Central memory CD8-positive, alpha-beta T cell (primary cell): ENCODE results near the gene EXD1.

Experiments used
- ATAC-seq: fragments of 150-1000 bp; cut with Tn5 transposase; replicated peaks from 2 replicates; pipeline ENCODE4 v1.10.0; 2022; ENCODE audit warnings: mild to moderate bottlenecking, moderate FRiP score, moderate number of reproducible peaks; ENCODE audit not compliant: poor library complexity, severe bottlenecking; ENCODE audit errors: extremely low read depth
- DNase-seq, 2 donors: peaks; one replicate each; pipeline ENCODE4 v3.0.0; 2021; ENCODE audit warnings: low spot score in 2 of 2
- H3K27ac Mint-ChIP-seq: one replicate; pipeline ENCODE4 v1.8.0; 2022; ENCODE audit warnings: low read depth, mild to moderate bottlenecking, moderate library complexity, mixed read lengths
- H3K27me3 Mint-ChIP-seq: one replicate; pipeline ENCODE4 v1.8.0; 2022; ENCODE audit warnings: mixed read lengths
- H3K36me3 Mint-ChIP-seq: one replicate; pipeline ENCODE4 v1.8.0; 2022; ENCODE audit warnings: mild to moderate bottlenecking, moderate library complexity, mixed read lengths; ENCODE audit not compliant: insufficient read depth
- H3K4me1 Mint-ChIP-seq: one replicate; pipeline ENCODE4 v1.8.0; 2022; ENCODE audit warnings: mixed read lengths
- H3K4me3 Mint-ChIP-seq: one replicate; pipeline ENCODE4 v1.8.0; 2022; ENCODE audit warnings: mild to moderate bottlenecking, moderate library complexity, mixed read lengths
- H3K9me3 Mint-ChIP-seq: one replicate; pipeline ENCODE4 v1.8.0; 2022; ENCODE audit warnings: mixed read lengths

The EXD1 gene

DNA sequence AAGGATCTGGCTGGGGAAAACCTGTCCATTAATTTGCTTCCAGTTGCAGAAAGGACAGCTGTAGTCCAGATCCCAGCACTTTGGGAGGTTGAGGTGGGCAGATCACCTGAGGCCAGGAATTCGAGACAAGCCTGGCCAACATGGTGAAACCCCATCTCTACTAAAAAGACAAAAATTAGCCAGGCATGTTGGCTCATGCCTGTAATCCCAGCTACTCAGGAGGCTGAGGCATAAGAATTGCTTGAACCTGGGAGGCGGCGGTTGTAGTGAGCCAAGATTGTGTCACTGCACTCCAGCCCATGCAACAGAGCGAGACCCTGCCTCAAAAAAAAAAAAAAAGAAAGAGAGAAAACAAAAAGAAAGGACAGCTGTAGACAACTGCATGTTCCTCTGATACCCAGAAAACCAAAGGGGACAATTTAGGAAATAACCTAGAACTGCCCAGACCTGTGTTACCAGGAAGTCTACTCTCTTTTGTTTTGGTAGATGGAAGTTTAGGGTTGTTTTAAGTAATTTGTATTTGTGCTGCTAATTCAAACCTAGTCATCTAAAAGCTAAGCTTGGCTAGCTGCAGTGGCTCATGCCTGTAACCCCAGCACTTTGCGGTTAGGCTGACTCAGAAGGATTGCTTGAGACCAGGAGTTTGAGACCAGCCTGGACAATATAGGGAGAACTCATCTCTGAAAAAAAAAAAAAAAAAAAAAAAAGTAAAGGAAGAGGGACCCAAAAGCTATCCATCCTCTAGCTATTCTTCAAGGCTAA is 22.7 kb downstream of the EXD1 start:
- no peak overlapping the region for H3K27ac Mint-ChIP-seq
- peaks cover 16% of the 10 kb centered on the region for H3K27me3 Mint-ChIP-seq
- DNase-seq (no peak), ATAC-seq (no peak)
- no peaks in the 10 kb centered on the region for H3K9me3 Mint-ChIP-seq
- no peak overlapping the region for H3K4me3 Mint-ChIP-seq
- H3K36me3 Mint-ChIP-seq, result no peaks in the 10 kb centered on the region
- no peaks in the 10 kb centered on the region for H3K4me1 Mint-ChIP-seq

DNA sequence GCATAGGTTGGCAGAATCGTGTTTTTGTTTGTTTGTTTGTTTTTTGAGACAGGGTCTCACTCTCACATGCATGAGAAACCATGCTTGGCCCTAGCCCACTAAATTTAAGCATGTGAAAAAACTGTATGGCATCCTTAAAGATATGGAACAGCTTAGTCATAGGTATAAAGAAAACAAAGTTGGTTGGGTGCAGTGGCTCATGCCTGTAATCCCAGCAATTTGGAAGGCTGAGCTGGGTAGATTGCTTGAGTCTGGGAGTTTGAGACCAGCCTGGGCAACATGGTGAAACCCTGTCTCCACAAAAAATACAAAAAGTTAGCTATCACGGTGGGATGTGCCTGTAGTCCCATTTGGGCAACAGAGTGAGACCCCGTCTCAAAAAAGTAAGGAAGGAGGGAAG is 25.2 kb downstream of the EXD1 start:
- no peaks in the 10 kb centered on the region for H3K4me1 Mint-ChIP-seq
- H3K36me3 Mint-ChIP-seq, result no peaks in the 10 kb centered on the region
- no peaks in the 10 kb centered on the region for H3K9me3 Mint-ChIP-seq
- no peaks in the 10 kb centered on the region for H3K27me3 Mint-ChIP-seq
- H3K27ac Mint-ChIP-seq, result no peak overlapping the region
- no peak overlapping the region for H3K4me3 Mint-ChIP-seq
- DNase-seq (no peak), ATAC-seq (no peak)

DNA sequence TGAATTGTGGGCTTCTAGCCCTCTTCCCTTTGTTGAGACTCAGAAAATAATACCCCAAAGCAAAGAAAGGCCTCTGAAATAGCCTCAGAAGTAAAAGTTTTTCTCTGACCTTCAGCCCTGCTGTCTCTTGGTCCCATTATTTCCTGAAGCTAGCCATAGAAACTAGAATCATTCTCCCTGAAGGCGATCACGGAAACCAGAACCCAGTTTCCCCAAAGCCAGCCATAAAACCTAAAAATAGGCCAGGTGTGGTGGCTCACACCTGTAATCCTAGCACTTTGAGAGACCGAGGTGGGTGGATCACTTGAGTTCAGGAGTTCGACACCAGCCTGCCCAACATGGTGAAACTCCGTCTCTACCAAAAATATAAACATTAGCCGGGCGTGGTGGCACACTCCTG is 27.2 kb downstream of the EXD1 start:
- Mint-ChIP-seq H3K27me3 (no peaks in the 10 kb centered on the region), H3K4me3 (no peak overlapping the region), H3K27ac (no peak overlapping the region), H3K9me3 (no peaks in the 10 kb centered on the region), H3K36me3 (no peaks in the 10 kb centered on the region), H3K4me1 (no peaks in the 10 kb centered on the region)
- DNase-seq (no peak), ATAC-seq (no peak)

DNA sequence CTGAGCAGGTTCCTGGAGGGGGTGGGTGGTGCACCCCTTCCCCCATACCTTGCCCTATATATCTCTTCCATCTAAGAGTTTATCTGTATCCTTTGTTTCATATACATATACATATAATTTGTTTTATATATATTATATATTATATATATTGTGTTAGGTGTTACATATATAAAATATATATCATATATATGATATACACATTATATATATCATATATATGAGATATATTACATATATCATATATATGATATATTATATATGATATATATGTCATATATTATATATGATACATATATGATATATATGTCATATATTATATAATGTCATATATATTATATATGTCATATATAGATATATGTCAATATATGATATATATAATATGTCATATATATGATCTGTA is 31.1 kb downstream of the EXD1 start:
- no peaks in the 10 kb centered on the region for H3K4me1 Mint-ChIP-seq
- H3K36me3 Mint-ChIP-seq, result no peaks in the 10 kb centered on the region
- H3K4me3 Mint-ChIP-seq, result no peak overlapping the region
- H3K9me3 Mint-ChIP-seq, result no peaks in the 10 kb centered on the region
- DNase-seq (no peak), ATAC-seq (no peak)
- no peaks in the 10 kb centered on the region for H3K27me3 Mint-ChIP-seq
- no peak overlapping the region for H3K27ac Mint-ChIP-seq

DNA sequence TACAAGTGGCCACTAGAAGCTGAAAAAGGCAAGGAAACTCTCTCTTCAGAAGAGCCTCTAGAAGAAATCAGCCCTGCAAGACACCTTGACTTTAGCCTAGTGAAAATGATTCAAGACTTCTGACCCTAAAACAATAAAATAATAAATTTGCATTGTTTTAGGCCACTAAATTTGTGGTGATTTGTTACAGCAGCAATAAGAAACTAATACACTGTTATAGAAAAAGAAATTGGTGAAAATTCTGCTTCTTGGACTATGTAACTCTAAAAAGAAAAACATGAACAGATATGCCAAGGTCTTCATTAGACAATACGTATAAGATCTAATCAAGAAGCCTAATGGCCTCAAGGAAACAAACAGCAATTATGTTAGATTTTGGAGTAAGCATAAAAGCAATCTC is 36.1 kb downstream of the EXD1 start:
- DNase-seq, result no peak

DNA sequence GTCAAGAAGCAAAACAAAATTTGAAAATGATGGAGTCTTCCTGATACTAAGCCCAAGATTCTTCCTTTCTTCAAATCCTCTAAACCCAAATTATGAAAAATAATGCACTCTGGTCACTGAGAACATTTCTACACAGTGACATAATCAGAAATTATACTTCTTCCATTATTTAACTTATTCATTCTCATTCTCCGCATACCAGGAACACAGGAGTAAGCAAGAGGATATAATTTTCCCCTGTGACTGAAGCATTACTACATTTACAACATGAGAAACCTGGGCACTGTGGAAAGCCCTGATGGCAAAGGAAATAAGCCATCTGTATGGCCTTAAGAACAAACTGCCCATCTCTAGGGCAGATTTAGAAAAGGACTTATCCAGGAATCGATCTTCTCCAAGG is 47.0 kb downstream of the EXD1 start:
- H3K4me1 Mint-ChIP-seq, result no peaks in the 10 kb centered on the region
- no peak for ATAC-seq

More for the DNA sequence above, 36.1 kb downstream of the EXD1 start:
- H3K27ac Mint-ChIP-seq, result no peak overlapping the region
- ATAC-seq, result no peak
- no peaks in the 10 kb centered on the region for H3K27me3 Mint-ChIP-seq
- H3K4me3 Mint-ChIP-seq, result no peak overlapping the region
- no peaks in the 10 kb centered on the region for H3K36me3 Mint-ChIP-seq
- no peaks in the 10 kb centered on the region for H3K9me3 Mint-ChIP-seq
- no peaks in the 10 kb centered on the region for H3K4me1 Mint-ChIP-seq

DNA sequence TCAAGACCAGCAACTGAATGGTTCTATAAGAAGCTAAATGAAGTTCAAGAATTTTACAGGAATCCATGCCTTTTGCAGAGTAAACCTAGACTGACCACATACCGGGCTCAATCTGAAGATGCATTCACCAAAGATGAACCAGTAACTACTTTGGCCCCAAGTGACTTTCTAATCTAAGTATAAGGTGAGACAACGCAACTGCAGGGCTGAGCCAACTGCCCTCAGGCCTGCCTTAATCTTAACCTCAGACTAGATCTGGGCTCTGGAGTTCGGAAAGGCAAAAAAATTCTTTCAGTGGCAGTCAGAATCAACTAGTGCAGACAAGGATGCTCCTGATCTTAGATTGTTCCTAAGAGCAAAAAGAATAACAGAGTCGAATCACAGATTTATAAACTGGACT is 48.3 kb downstream of the EXD1 start:
- DNase-seq (no peak), ATAC-seq (no peak)
- H3K9me3 Mint-ChIP-seq, result no peaks in the 10 kb centered on the region
- no peak overlapping the region for H3K4me3 Mint-ChIP-seq
- H3K36me3 Mint-ChIP-seq, result no peaks in the 10 kb centered on the region
- no peaks in the 10 kb centered on the region for H3K4me1 Mint-ChIP-seq
- H3K27me3 Mint-ChIP-seq, result no peaks in the 10 kb centered on the region
- no peak overlapping the region for H3K27ac Mint-ChIP-seq

More for the DNA sequence above, 47.0 kb downstream of the EXD1 start:
- Mint-ChIP-seq H3K9me3 (no peaks in the 10 kb centered on the region), H3K4me3 (no peak overlapping the region), H3K27ac (no peak overlapping the region), H3K27me3 (no peaks in the 10 kb centered on the region), H3K36me3 (no peaks in the 10 kb centered on the region)
- no peak for DNase-seq

DNA sequence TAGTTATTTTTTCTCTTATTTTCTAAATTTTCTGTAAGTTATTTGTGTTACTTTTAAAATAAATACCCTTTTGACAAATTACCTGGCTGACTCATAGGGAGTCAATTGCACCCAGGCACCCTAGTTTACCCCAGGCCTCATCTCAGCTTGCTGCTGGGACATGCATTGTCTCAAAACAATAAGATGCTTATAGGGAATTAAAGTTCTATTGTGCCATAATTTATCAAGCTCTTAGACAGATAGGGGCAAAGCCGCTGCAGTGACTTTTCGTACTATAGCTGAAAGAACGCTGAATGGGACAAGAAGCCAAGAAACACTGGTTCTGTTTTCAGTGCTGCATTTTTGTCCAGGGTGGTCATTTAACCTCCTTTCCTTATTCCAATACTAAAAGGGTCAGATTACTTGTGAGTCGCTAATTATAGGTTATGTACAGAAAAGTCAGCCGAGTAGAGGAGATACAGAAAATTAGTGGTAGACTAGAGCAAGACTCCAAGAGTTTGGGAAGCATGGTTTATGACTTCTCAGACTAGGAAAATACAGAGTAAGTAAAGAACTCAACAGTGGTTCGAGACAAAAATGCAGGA is 50.3 kb downstream of the EXD1 start:
- H3K4me1 Mint-ChIP-seq, result no peaks in the 10 kb centered on the region
- ATAC-seq, result no peak

DNA sequence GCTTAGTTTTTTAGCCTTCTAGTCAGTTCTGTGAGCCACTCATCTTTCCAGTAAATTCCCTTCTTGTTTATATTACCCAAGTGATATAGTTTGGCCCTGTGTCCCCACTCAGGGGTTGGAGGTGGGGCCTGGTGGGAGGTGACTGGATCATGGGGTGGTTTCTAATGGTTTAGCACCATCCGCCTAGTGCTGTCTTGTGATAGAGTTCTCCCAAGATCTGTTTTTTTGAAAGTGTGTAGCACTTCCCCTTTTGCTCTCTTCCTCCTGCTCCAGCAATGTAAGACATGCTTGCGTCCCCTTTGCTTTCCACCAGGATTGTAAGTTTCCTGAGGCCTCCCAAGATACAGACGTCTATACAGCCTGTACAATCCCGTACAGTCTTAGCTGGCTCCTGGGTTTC is 60.8 kb downstream of the EXD1 start:
- Mint-ChIP-seq H3K27me3 (peaks cover 25% of the 10 kb centered on the region), H3K27ac (no peak overlapping the region), H3K4me3 (no peak overlapping the region), H3K9me3 (no peaks in the 10 kb centered on the region), H3K36me3 (no peaks in the 10 kb centered on the region), H3K4me1 (no peaks in the 10 kb centered on the region)
- ATAC-seq (no peak), DNase-seq (no peak)

More for the DNA sequence above, 50.3 kb downstream of the EXD1 start:
- no peak for DNase-seq
- H3K27ac Mint-ChIP-seq, result no peak overlapping the region
- no peaks in the 10 kb centered on the region for H3K9me3 Mint-ChIP-seq
- H3K4me3 Mint-ChIP-seq, result no peak overlapping the region
- H3K27me3 Mint-ChIP-seq, result peaks cover 11% of the 10 kb centered on the region
- no peaks in the 10 kb centered on the region for H3K36me3 Mint-ChIP-seq

DNA sequence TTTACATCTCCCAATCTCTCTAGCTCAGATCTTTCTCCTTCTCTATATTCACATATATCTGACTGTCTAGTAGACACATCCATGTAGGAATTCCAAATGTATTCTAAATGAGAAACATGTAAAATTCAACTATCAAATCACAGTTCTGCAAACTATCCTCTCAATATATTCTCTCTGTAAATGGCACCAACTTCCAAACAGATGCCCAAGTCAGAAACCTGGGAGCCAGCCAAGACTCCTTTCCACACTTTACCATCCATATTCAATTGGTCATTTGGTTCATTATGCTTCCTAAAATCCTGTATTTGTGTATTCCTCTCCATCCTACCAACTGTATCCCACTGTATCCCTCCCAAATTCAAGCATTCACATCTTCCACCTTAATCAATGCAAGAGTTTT is 61.5 kb downstream of the EXD1 start:
- Mint-ChIP-seq H3K9me3 (no peaks in the 10 kb centered on the region), H3K4me1 (no peaks in the 10 kb centered on the region), H3K36me3 (no peaks in the 10 kb centered on the region), H3K27ac (no peak overlapping the region), H3K4me3 (no peak overlapping the region), H3K27me3 (peaks cover 23% of the 10 kb centered on the region)
- ATAC-seq (no peak), DNase-seq (no peak)

DNA sequence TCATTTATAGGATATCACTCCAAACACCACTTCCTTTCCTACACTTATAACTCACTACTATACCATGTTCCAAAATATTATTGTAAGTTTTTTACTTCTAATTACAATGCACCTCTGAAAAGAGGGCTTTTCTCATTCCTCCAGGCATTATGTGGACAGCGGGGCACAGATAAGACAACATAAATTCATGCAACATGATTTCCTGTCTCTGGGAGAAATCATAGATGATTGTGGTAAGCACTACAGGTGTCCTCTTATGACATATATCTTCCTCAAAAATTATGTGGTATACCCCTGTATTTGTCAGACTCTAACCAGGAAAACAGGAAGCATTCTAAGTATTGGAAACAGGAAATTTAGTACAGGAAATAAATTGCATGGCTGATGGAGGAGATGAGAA is 68.8 kb downstream of the EXD1 start:
- Mint-ChIP-seq H3K27me3 (peaks cover 27% of the 10 kb centered on the region), H3K4me3 (no peak overlapping the region), H3K9me3 (no peaks in the 10 kb centered on the region), H3K27ac (no peak overlapping the region), H3K4me1 (peaks cover 6% of the 10 kb centered on the region), H3K36me3 (no peaks in the 10 kb centered on the region)
- ATAC-seq, result no peak
- no peak for DNase-seq

DNA sequence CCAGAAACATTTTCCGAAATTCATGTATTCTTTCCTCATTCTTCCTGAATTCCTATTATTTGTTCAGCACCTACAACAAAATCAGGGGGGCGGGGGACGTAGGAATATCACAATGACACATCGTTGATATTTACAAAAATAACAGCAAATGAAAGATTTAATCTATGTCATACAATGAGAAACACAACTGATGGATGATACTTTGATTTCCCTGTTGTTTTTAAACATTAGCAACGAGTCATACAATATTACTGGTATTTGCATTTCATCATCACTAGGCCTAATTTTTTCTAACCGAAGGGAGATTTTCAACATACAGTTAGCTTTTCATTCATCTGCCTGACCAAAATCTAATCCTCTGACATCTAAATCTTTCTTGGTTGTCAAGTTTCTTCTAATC is 69.2 kb downstream of the EXD1 start:
- no peak for ATAC-seq

DNA sequence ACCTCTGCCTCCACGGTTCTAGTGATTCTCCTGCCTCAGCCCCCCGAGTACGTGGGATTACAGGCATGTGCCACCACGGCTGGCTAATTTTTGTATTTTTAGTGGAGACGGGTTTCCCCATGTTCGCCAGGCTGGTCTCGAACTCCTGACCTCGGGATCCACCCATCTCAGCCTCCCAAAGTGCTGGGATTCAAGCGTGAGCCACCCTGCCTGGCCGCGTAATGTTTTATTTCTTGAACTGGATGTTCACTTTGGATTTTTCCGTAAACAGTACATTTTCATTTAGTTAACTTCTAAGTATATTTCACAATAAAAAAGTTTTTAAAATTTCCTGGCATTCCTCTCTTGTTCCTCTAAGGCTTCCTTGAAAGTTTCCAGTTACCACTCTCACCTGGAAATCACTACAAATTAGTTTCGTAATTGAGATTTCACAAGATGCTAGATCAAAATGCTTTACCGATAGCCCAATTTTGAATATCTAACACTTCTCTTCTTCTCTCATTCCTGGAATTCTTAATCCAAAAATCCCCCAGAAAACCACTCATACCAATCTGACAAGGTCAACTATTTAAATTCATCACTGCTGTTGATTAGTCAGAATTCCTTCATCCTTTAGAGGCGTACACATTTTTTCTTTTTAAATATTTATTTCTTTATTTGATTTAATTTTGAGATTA is 69.8 kb downstream of the EXD1 start:
- Mint-ChIP-seq H3K36me3 (no peaks in the 10 kb centered on the region), H3K9me3 (no peaks in the 10 kb centered on the region), H3K27ac (no peak overlapping the region), H3K4me1 (peaks cover 6% of the 10 kb centered on the region), H3K4me3 (no peak overlapping the region), H3K27me3 (peaks cover 18% of the 10 kb centered on the region)
- ATAC-seq, result no peak
- no peak for DNase-seq

More for the DNA sequence above, 69.2 kb downstream of the EXD1 start:
- peaks cover 6% of the 10 kb centered on the region for H3K4me1 Mint-ChIP-seq
- DNase-seq, result no peak
- H3K9me3 Mint-ChIP-seq, result no peaks in the 10 kb centered on the region
- H3K4me3 Mint-ChIP-seq, result no peak overlapping the region
- no peak overlapping the region for H3K27ac Mint-ChIP-seq
- peaks cover 24% of the 10 kb centered on the region for H3K27me3 Mint-ChIP-seq
- H3K36me3 Mint-ChIP-seq, result no peaks in the 10 kb centered on the region
